Measurements from ENCODE around the gene PMCH.

GRCh38 chr12:102227954-102228353 is 30.3 kb upstream of the PMCH start:
- no peak for TF ChIP-seq CTCF (IDR thresholded peaks at IDR 0.05)
- no peak for TF ChIP-seq EP300 (IDR thresholded peaks at IDR 0.05)
- no peak for TF ChIP-seq POLR2A (IDR thresholded peaks at IDR 0.05; ENCODE audit: low read length)
- TF ChIP-seq FOSL2 (IDR thresholded peaks at IDR 0.05) = no peak
- no peak for TF ChIP-seq FOSL2 (CRISPR knock-in tag; IDR thresholded peaks at IDR 0.05)
- no peak for TF ChIP-seq ZFP36 (IDR thresholded peaks at IDR 0.05; ENCODE audit: borderline replicate concordance, partially characterized antibody)
- TF ChIP-seq KDM5A (IDR thresholded peaks at IDR 0.05) = no peak
- no peak for TF ChIP-seq MAX (IDR thresholded peaks at IDR 0.05)
- no peak for TF ChIP-seq EHF (CRISPR knock-in tag; IDR thresholded peaks at IDR 0.05)
- TF ChIP-seq SMC3 (IDR thresholded peaks at IDR 0.05) = no peak

Data from A549 (cell line).